Measurements from ENCODE around the gene MBTPS1.

GRCh38 chr16:84049403-84050060 is 67.2 kb downstream of the MBTPS1 start:
- TF ChIP-seq GATA2 (IDR thresholded peaks at IDR 0.05; ENCODE audit: low read depth, low read length) (no peak), GATA3 (IDR thresholded peaks at IDR 0.05; ENCODE audit: low read depth, low read length) (no peak)

Measured in SH-SY5Y (cell line).